ENCODE measurements around the gene PRKAR1B.
"Not testable (repeated sequence)": the region's sequence is repeated elsewhere in the genome, so short reads cannot be mapped to it uniquely, and the experiment has no call there.

The PRKAR1B gene

DNA sequence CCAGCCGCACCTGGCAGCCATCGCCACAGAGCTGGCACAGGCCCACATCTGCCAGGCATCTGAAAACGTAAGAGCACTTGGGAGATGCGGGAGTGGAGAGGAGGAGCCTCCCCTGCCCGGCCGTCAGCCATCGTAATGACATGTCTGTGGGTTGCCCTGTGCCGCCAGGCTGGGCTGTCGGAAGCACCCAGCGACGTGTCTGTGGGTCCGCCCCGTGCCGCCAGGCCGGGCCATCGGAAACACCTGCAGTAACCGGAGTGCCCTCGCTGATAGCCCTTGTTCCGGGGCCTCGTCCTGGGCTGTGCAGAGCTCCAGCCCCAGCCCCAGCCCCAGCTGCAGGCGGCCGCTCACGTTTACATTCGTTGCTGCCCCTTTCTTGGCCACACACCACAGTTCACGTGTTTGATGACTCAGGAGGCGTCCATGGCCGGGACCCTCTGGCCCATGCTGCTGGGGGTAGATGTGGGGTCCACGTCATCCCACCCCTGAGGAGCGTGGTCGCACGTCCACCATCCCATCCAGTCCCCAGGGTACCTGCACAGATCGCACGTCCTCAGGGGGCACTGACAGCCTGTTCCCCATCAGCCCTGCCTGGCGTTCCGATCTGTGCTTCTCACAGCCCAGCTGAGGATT is 30.0 kb upstream of the PRKAR1B start:
- no peak for DNase-seq

DNA sequence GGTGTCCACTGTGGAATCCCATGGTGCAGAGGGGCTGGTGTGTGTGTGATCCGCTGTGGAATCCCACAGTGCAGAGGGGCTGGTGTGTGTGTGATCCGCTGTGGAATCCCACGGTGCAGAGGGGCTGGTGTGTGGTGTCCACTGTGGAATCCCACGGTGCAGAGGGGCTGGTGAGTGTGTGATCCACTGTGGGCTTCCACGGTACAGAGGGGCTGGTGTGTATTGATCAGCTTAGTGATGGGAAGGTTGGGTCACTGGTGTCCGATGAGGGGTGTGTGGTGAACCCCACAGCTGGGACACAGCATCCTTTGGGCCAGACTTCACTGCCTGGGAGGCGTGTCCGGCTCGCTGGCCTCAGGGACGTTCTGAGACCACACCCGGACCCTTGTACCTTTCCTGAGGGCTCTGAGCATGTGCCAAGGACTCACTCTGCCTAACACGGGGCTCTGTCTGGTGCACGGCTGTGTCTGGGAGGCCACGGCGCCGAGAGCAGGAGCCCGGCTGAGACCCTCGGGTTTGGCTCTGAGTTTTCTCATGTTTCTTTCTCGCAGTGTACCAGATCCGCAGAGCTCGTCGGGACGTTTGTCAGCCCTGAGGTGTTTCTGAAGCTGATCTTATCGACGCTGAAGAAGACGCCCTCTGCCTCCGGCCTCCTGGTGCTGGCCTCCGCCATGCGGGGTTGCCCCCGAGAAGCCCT is 29.3 kb upstream of the PRKAR1B start:
- DNase-seq: no peak

DNA sequence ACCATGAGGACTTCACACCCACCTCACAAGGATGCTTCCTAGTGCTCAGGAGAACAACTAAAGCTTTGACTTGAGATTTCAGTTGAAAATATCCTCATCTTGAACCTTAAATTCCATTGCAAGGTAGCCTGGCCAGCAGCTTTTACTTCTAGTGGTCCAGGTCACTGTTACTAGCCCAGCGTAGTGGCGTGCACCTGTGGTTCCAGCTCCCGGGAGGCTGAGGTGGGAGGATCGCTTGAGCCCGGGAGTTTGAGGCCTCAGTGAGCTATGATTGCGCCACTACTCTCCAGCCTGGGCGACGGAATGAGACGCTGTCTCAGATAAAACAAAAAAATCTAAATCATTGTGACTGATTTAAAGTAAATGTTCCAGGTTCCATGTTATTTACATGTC is 28.3 kb upstream of the PRKAR1B start:
- no peak for DNase-seq

DNA sequence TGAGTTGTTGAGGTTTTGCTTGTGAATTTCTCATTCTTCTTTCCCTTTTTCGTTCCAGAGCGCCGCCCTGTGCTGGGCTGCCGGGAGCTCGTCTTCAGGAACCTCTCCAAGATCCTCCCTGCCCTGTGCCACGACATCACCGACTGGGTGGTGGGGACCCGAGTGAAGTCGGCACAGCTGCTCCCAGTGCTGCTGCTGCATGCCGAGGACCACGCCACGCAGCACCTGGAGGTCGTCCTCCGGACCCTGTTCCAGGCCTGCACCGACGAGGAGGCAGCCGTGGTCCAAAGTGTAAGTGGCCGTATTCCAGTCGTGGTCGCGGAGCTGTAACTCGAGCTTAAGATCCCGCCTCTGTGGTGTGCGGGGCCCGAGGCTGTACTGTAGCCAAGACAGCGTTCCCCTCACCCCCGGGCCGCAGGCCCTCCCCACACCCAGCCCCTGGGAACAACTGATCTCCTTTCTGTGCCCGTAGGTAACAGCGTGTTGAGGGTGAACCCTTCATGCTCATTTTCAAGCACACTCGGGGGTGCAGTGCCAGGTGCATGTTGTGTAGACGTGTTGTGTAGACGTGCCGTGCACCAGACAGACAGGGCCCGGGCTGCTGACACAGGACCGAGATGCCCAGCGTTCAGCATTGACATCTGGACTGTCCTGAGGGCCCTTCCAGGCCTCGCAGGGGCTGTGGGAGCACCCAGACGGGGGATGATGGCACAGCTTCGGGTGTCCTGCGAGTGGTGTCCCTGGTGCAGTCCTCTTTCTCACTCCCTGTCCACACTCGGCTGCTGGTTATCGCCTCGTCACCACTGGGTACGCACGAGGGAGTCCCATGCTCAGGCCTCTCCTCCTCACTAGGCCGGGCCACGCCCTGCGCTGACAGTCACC is 27.7 kb upstream of the PRKAR1B start:
- DNase-seq: no peak

DNA sequence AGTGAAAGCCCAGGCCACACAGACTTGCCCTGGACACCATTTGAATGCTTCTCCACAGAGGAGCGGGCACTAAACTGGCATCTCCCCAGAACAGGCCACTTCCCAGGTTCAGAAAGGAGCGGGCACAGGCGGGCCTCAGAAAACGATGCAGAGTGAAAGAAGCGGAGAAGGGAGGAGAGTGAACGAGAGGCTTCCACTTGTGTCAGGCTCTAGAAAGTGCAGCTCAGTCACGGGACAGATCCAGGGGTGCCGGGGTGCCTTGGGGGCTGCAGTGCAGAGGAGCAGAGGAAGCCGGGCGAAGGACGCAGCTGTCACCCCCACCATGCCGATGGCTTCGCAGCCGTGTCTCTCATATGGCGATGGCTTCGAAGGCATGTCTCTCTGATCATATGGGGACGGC is 26.1 kb upstream of the PRKAR1B start:
- no peak for DNase-seq

DNA sequence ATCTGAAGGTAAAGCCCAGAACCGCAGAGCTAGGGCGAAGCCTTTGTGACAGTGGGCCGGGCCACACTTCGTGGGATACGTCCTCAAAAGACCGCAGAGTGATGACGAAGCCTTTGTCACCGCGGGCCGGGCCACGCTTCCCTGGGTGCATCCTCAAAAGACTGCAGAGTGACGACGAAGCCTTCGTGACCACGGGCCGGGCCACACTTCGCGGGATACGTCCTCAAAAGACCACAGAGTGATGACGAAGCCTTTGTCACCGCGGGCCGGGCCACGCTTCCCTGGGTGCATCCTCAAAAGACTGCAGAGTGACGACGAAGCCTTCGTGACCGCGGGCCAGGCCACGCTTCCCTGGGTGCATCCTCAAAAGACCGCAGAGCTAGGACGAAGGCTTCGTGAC is 25.2 kb upstream of the PRKAR1B start:
- not testable (repeated sequence) for DNase-seq

DNA sequence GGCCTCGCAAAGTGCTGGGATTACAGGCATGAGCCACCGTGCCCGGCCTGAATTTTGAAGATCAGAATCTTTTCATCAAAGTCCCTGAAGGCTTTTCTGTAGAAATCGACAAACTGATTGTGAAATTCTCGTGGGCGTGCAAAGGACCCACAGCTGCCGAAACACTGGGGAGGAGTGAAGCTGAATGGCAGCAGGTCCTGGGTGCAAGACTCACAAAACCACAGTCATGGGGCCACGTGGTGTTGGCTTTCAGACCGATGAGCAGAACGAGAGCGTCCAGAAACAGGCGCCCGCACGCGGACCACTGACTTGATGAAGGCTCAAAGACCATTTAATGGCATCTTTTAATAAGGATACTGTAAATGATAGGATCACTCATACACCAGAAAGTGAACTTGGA is 24.7 kb upstream of the PRKAR1B start:
- no peak for DNase-seq

DNA sequence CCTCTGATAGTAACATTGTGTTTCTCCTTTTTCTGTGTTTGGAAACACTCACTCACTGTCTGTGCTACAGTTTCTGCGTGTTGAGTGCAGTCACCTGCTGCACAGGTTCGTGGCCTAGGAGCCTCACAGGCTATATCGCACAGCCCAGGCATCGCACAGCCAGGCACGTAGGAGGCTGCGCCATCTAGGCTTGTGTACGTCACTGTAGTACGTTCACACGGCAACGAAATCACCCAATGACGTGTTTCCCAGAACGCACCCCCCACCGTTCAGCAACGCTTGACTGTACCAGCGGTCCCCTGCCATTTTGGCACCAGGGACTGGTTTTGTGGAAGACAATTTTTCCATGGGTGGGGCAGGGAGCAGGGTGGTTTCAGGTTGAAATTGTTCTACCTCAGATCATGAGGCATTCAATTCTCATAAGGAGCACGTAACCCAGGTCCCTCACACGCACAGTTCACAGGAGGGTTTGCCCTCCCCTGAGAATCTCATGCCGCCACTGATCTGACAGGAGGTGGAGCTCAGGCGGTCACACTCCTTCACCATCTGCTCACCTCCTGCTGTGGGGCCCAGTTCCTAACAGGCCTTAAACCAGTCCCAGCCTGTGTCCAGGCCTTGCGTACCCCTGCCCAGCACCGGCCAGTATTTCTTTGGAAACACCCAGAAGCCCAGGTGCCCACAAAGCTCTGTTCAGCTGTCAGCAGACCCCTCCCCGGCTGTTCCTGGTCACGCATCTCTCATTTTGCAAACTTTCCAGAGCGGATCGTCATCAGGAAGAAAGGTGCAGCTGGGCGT is 23.2 kb upstream of the PRKAR1B start:
- no peak for DNase-seq

DNA sequence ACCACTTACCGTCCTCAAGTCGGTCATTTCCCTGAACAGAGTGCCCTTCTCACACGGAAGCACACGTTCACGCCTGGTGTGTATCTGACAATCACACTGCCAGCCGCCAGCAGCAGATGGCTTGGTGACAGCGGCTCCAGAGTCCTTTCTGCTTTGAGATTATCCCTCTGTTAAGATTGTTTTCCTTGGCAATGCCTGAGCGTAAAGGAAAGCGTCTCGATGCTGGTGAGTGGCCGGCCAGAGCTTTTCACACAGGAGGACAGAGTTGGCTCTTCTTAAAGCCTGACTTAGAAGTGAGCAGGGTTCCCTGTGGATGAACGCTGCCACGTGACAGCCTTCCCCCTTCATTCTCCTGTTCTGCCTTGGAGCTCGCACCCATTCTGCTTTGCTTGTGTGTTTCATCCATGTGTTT is 22.1 kb upstream of the PRKAR1B start:
- DNase-seq: no peak

DNA sequence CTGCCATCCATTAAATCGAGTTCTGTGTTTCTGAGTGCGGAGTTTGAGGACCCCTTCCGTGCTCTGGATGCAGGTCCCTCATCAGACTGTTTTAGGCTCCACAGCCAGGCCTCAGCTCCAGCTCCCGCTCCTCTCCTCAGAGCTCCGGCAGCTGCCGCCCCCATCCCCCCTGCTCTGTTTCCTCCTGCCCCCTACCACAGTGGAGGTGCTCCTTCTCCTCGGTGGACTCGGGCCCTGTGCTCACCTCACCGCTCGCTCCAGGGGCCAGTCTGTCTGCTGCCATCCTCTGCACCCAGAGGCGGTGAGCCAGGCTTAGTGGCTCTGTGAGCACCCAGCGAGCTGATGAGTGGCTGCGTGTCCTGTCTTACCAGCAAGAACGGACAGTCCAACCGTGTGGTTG is 21.4 kb upstream of the PRKAR1B start:
- DNase-seq: no peak

DNA sequence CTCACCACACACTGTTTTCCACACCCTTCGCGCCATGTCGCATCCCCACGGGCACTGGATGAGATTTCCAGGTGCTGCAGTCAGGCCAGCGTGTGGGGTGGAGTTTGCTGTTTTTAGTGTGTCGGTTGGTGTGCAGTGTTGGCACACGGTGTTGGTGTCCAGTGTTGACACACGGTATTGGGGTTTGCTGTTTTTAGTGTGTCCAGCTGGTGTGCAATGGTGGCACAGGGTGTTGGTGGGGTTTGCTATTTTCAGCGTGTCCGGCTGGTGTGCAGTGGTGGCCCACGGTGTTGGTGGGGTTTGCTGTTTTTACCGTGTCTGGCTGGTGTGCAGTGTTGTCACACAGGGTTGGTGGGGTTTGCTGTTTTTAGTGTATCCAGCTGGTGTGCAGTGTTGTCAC is 20.1 kb upstream of the PRKAR1B start:
- DNase-seq: no peak

DNA sequence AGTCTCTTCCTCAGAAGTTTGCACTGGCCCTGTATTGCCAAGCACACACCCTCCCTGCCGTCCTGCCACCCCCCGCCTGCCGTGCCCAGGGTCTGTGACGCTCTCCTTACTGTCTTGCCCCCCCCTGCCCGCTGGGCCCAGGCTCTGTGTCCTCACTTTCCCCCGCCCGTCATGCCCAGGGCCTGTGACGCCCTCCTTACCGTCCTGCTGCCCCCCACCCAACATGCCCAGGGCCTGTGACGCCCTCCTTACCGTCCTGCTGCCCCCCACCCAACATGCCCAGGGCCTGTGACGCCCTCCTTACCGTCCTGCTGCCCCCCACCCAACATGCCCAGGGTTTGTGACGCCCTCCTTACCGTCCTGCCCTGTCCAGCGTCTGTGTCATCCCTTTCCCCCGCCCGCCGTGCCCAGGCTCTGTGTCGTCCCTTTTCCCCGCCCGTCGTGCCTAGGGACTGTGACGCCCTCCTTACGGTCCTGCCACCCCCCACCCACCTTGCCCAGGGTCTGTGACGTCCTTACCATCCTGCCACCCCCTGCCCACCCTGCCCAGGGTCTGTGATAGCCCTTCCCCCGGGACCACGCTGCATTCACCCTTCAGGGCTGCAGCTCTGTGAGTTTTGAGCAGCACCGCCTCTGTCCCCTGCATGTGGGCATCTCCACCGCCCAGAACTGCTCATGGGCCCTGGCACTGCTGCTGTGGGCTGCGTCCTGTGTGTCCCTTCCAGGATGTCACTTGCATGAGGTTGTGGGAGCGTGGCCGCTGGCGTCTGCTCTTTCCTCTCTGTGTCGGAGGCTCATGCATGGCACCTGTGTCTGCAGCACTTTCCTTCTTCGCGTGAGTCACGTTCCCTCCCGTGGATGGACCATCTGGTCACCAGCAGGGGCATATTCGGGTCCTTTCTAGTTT is 19.3 kb upstream of the PRKAR1B start:
- no peak for DNase-seq

DNA sequence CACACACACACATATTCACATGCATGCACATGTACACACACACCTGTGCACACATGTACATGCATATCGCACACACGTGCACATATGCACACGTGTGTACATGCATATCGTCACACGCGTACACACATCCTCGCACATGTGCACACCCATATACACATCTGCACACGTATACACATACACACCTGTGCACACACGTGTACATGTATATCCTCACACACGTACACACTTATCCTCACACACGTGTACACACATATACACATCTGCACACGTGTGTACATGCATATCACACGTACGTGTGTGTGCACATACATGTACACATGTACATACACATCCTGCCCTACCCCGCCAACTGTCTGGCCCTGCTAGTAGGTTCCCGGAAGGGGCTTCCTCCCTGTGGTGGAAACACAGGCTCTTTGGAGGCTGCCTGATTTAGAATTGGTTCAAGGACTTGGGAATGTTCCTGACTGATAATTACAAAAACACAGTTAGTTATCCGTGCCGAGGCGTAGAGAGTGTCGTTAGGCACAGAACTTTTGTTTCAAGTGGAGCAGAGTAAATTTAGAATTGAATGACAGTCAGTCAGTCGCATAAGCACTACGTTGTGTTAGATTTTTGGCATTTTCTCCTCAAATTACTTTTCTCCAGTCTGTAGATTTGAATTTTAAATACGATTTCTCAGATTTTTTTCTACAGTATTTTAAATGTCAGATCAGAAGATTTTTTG is 18.5 kb upstream of the PRKAR1B start:
- no peak for DNase-seq

DNA sequence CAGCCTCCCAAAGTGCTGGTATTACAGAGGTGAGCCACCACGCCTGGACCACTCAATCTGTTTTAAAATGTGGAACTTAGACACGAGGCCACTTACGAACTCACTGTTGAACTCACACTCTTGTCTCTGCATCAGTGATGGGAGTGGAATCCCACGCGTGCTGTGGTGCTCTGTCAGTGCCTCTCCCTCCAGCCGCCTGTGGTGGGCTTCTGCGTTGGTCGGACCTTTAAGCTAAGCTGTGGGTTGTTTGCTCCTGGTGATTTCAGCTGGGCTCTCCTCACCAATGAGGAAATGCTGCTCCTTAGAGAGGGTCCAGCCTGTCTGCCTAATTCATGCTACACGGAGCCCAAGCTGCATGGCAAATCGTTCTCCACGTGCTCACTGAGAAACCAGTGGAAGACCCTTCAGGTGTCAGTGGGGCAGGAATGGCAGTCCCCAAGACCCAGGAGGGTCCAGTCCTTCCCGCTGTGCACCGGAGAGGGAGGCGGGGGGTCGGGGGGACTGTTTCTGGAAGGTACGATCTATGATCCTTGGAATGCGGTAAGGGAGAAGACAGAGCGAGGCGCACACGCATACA is 17.9 kb upstream of the PRKAR1B start:
- DNase-seq: no peak

DNA sequence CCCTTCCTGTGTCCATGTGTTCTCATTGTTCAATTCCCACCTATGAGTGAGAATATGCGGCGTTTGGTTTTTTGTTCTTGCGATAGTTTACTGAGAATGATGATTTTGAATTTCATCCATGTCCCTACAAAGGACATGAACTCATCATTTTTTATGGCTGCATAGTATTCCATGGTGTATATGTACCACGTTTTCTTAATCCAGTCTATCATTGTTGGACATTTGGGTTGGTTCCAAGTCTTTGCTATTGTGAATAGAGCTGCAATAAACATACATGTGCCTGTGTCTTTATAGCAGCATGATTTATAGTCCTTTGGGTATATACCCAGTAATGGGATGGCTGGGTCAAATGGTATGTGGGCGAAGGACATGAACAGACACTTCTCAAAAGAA is 17.0 kb upstream of the PRKAR1B start:
- DNase-seq: not testable (repeated sequence)

DNA sequence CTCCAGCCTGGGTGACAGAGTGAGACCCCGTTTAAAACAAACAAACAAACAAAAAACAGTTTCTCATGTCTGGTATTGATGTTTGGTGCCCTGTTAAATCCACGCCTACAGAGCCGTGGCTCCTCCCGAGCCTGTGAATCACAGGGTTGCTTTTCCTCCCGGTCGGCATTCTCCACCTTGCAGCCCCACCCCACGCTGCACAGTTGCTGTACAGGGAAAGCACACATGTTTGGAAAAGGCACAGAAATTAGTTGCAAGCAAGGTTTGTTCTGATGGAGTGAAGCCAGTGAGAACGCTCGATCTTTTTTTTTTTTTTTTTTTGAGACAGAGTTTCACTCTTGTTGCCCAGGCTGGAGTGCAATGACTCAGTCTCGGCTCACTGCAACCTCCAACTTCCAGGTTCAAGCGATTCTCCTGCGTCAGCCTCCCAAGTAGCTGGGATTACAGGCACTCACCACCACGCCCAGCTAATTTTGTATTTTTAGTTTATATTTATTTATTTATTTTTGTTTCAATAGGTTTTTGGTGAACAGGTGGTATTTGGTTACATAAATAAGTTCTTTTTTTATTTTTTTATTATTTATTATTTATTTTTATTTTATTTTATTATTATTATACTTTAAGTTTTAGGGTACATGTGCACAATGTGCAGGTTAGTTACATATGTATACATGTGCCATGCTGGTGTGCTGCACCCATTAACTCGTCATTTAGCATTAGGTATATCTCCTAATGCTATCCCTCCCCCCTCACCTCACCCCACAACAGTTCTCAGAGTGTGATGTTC is 16.5 kb upstream of the PRKAR1B start:
- DNase-seq: not testable (repeated sequence)

DNA sequence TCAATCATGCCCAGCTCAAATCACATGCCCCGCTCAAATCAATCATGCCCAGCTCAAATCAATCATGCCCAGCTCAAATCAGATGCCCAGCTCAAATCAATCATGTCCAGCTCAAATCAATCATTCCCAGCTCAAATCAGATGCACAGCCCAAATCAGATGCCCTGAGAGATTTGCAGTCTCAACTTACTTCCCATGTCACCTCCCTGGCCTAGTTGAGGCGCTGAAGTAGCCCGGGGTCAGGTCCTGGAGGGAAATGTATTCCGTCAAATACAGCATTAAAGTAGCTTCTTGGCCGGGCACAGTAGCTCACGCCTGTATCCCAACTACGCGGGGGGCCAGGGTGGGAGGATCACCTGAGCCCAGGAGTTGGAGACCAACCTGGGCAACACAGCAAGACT is 15.7 kb upstream of the PRKAR1B start:
- no peak for DNase-seq

DNA sequence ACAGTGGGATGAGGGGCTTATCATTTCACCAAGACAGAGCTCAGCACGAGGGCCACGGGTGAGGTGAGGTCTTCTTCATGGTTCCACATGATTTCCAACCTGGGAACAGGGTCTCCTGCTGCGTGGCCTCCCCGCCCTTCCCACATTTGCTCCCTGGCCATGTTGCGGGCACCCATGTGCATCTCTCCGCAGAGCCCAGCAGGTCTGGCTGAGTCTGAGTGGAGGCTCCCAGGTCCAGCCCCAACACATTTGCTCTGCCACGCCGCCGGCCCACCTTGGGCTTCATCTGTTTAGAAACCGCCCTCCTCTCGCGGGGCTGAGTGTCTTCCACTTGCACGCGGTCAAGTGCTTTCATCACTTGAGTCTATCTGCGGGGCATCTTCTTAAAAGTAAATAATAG is 14.8 kb upstream of the PRKAR1B start:
- DNase-seq: no peak

DNA sequence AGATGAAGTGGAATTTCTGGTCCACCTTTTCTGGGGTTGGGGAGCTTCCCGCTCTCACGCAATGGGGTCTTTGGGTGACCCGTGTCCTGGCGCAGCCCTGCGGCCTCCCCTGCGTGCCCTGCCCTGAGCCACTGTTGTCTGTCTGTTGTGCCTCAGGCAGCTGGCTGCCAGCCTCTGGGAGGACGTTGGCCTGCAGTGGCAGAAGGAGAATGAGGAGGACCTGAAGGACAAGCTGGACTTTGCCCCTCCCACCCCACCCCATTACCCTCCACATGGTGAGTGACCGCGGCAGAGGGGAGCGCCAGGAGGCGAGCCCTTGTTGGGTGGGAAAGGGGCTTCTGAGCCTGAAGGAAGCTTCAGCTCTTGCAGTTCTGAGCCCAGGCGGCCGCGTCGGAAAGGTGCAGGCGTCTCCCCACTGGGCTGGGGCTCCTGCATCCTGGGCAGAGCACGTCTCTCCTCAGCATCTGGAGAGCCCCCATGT is 14.2 kb upstream of the PRKAR1B start:
- no peak for DNase-seq

All from EL (cell line).